Liver (tissue), 9 donors: ENCODE measurements around the gene TCP11X2. TPM values are rescaled to one million over a fixed set of nuclear protein-coding genes. Genes with fewer than 3 reads are reported as not detected.
"Not testable (repeated sequence)": the region's sequence is repeated elsewhere in the genome, so short reads cannot be mapped to it uniquely, and the experiment has no call there.

Experiments used
- DNase-seq: peaks from one replicate; pipeline ENCODE4 v3.0.0-alpha.2; 2017; ENCODE audit warnings: low spot score
- H3K27ac ChIP-seq, 2 donors: one replicate each; pipeline ENCODE4 v1.7.0; 2013; ENCODE audit warnings: inconsistent platforms in 2 of 2, low read length in 2 of 2, control low read depth in 1 of 2, low read depth in 1 of 2, mild to moderate bottlenecking in 1 of 2
- H3K27me3 ChIP-seq, 4 donors: one replicate each; pipeline versions ENCODE4 v1.6.1 to v1.7.0; 2013; ENCODE audit warnings: low read length in 3 of 4, inconsistent platforms in 1 of 4, mild to moderate bottlenecking in 1 of 4, moderate library complexity in 1 of 4; ENCODE audit not compliant: control insufficient read depth in 4 of 4, insufficient read depth in 4 of 4
- H3K36me3 ChIP-seq, 4 donors: one replicate each; pipeline versions ENCODE4 v1.6.1 to v1.7.0; 2013; ENCODE audit warnings: low read length in 3 of 4, mild to moderate bottlenecking in 3 of 4, low read depth in 1 of 4, moderate library complexity in 1 of 4; ENCODE audit not compliant: control insufficient read depth in 4 of 4, insufficient read depth in 3 of 4
- H3K4me1 ChIP-seq, 4 donors: one replicate each; pipeline versions ENCODE4 v1.6.1 to v1.7.0; 2013; ENCODE audit warnings: low read length in 3 of 4, mild to moderate bottlenecking in 3 of 4, moderate library complexity in 1 of 4; ENCODE audit not compliant: control insufficient read depth in 4 of 4, insufficient read depth in 4 of 4
- H3K4me3 ChIP-seq, 3 donors: one replicate each; pipeline versions ENCODE4 v1.6.1 to v1.7.0; 2013; ENCODE audit warnings: low read length in 3 of 3, control low read depth in 1 of 3, low read depth in 1 of 3, mild to moderate bottlenecking in 1 of 3
- H3K9ac ChIP-seq, 2 donors: one replicate each; pipeline ENCODE4 v1.7.0; 2013; ENCODE audit warnings: low read length in 2 of 2, mild to moderate bottlenecking in 2 of 2, moderate library complexity in 2 of 2, control low read depth in 1 of 2, low read depth in 1 of 2
- H3K9me3 ChIP-seq, 4 donors: one replicate each; pipeline versions ENCODE4 v1.6.1 to v1.7.0; 2013; ENCODE audit warnings: low read length in 3 of 4; ENCODE audit not compliant: control insufficient read depth in 4 of 4
- EGR1 ChIP-seq, 2 donors: IDR thresholded peaks; 2 replicates each; pipeline ENCODE4 v1.6.1; 2016 to 2018; ENCODE audit warnings: antibody characterized with exemption in 2 of 2, low read depth in 2 of 2
- FOXA1 ChIP-seq: IDR thresholded peaks from 2 replicates; pipeline ENCODE4 v1.6.1; 2016; ENCODE audit warnings: antibody characterized with exemption
- FOXA2 ChIP-seq: IDR thresholded peaks from 2 replicates; pipeline ENCODE4 v1.6.1; 2016; ENCODE audit warnings: antibody characterized with exemption
- GABPA ChIP-seq, 2 donors: IDR thresholded peaks in 1 of 2; conservative IDR thresholded peaks in 1 of 2; 2 replicates each; pipeline ENCODE4 v1.6.1; 2016; ENCODE audit warnings: antibody characterized with exemption in 2 of 2, mild to moderate bottlenecking in 1 of 2, moderate library complexity in 1 of 2
- HNF4G ChIP-seq: IDR thresholded peaks from 2 replicates; pipeline ENCODE4 v1.6.1; 2016; ENCODE audit warnings: antibody characterized with exemption
- JUND ChIP-seq, 2 donors: IDR thresholded peaks; 2 replicates each; pipeline ENCODE4 v1.6.1; 2016; ENCODE audit warnings: antibody characterized with exemption in 2 of 2
- NR2F2 ChIP-seq: IDR thresholded peaks from 2 replicates; pipeline ENCODE4 v1.6.1; 2016; ENCODE audit warnings: antibody characterized with exemption
- RAD21 ChIP-seq, 2 donors: IDR thresholded peaks; 2 replicates each; pipeline ENCODE4 v1.6.1; 2016; ENCODE audit warnings: antibody characterized with exemption in 2 of 2, mild to moderate bottlenecking in 2 of 2
- RXRA ChIP-seq, 2 donors: IDR thresholded peaks; 2 replicates each; pipeline ENCODE4 v1.6.1; 2017 to 2018; ENCODE audit warnings: antibody characterized with exemption in 2 of 2, mild to moderate bottlenecking in 1 of 2
- TAF1 ChIP-seq: conservative IDR thresholded peaks from 2 replicates; pipeline ENCODE4 v1.6.1; 2016; ENCODE audit warnings: antibody characterized with exemption, mild to moderate bottlenecking
- YY1 ChIP-seq: IDR thresholded peaks from 2 replicates; pipeline ENCODE4 v1.6.1; 2016; ENCODE audit warnings: antibody characterized with exemption, mild to moderate bottlenecking
- WGBS: extraction: QIAGEN DNeasy Blood & Tissue Kit; methylation state at CpG from one replicate; pipeline ENCODE4 v1.1.7; 2013; 5-methylcytosine and 5-hydroxymethylcytosine counted together
- polyA plus RNA-seq, 2 donors: library from polyadenylated mRNA; stranded (reverse) in 1 of 2; unstranded in 1 of 2; fragments of 200-250 nt in 1 of 2; fragments of >200 nt in 1 of 2; fragmentation: Nextera tagmentation in 1 of 2; extraction: Ambion mirVana in 1 of 2; gene quantifications; one replicate each; pipeline versions ENCODE4 v1.2.1 to v1.2.3, GENCODE V29; 2013 to 2015
- total RNA-seq, 2 donors: library from RNA; depleted of rRNA; stranded (reverse); fragments of >200 nt; gene quantifications; one replicate each; pipeline ENCODE4 v1.2.3, GENCODE V29; 2014
- TF ChIP-seq, protein P1 (sequence below): IDR thresholded peaks from 2 replicates; pipeline ENCODE4 v1.6.1; 2016; ENCODE audit warnings: antibody characterized with exemption
- TF ChIP-seq, protein P2 (sequence below): IDR thresholded peaks from 2 replicates; pipeline ENCODE4 v1.6.1; 2016; ENCODE audit warnings: antibody characterized with exemption
- TF ChIP-seq, protein P3 (sequence below): IDR thresholded peaks from 2 replicates; pipeline ENCODE4 v1.6.1; 2016; ENCODE audit warnings: antibody characterized with exemption, mild to moderate bottlenecking
- donor health status: healthy.
- donor health status: healthy.
- donor health status: healthy.
- donor health status: healthy.
- donor health status: healthy.

TCP11X2 gene
- total and polyA plus RNA-seq, 4 donors: not detected

DNA sequence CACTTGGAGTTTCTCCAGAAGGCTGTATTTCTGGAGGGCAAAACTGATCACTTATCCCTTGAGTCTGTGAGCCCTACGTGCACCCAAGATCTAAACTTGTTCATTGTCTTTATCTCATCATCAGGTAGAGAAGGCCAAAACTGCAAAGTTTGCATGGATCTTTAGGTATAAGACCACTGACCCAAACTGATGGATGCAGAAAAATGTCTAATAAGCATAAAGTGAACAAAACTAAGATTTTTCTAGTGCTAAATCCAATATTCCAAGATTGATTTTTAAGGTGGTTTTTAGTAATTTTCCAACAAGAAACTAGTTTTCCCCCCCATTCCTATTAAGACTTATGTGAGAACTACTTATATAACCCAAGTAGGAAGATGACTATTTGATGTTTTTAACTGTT, 42.9 kb upstream of the TCP11X2 start:
- H3K27ac ChIP-seq: no peak overlapping the region
- H3K9me3 ChIP-seq: no peaks in the 10 kb centered on the region
- no peak overlapping the region for H3K4me3 ChIP-seq
- DNase-seq: no peak
- H3K36me3 ChIP-seq: no peaks in the 10 kb centered on the region
- peaks cover 0 to 9% (median 0%) of the 10 kb centered on the region in 4 donors for H3K27me3 ChIP-seq
- peaks cover 3 to 8% (median 4%) of the 10 kb centered on the region in 4 donors for H3K4me1 ChIP-seq
- 93% methylated on average over 1 of the region's 1 CpG for WGBS
- no peak for TF ChIP-seq FOXA2
- TF ChIP-seq FOXA1: no peak
- no peak for TF ChIP-seq JUND (IDR thresholded peaks at IDR 0.05)
- no peak for TF ChIP-seq YY1
- no peak for TF ChIP-seq RXRA (IDR thresholded peaks at IDR 0.05)
- no peak for TF ChIP-seq HNF4G
- TF ChIP-seq EGR1 (IDR thresholded peaks at IDR 0.05; ENCODE audit: low read depth in 2 of 2): no peak
- no peak for TF ChIP-seq GABPA (IDR thresholded peaks at IDR 0.05 in 1 of 2, conservative IDR thresholded peaks at IDR 0.05 in 1 of 2)
- TF ChIP-seq RAD21 (IDR thresholded peaks at IDR 0.05): no peak
- H3K9ac ChIP-seq: no peak overlapping the region

DNA sequence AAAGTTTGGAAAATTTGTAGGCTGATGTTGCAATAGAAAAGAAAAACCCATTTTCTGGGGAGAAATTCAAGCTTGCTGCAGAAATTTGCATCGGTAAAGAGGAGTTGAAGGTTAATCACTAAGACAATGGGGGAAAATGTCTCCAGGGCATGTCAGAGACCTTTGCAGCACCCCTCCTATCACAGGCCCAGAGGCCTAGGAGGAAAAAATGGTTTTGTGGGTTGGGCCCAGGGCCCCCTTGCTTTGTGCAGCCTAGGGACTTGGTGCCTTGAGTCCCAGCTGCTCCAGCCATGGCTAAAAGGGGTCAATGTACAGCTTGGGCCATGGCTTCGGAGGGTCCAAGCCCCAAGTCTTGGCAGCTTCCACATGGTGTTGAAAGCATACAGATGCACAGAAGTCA, 27.1 kb upstream of the TCP11X2 start:
- DNase-seq: no peak
- no peaks in the 10 kb centered on the region for H3K27me3 ChIP-seq

DNA sequence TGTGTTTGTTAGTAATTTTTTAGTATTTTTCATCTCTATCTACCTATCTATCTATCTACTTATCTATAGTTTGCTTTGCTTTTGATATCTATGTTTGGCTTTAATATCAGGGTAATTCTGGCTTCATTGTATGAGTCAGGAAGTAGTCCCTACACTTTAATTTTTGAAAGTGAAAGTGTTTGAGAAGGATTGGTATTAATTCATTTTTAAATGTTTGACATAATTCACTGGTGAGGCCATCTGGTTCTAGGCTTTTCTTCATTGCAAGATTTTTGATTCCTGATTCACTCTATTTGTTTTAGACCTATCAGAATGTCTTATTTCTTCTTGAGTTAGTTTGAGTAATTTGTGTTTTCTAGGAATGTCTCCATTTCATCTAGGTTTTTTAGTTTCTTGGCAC, 20.2 kb upstream of the TCP11X2 start:
- no peaks in the 10 kb centered on the region for H3K4me1 ChIP-seq
- H3K4me3 ChIP-seq: no peak overlapping the region
- no peak for TF ChIP-seq TAF1
- no peak for TF ChIP-seq FOXA1
- TF ChIP-seq, protein P1, sequence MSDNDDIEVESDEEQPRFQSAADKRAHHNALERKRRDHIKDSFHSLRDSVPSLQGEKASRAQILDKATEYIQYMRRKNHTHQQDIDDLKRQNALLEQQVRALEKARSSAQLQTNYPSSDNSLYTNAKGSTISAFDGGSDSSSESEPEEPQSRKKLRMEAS: no peak
- no peak for TF ChIP-seq EGR1 (IDR thresholded peaks at IDR 0.05; ENCODE audit: low read depth in 2 of 2)
- TF ChIP-seq GABPA (IDR thresholded peaks at IDR 0.05 in 1 of 2, conservative IDR thresholded peaks at IDR 0.05 in 1 of 2): no peak
- TF ChIP-seq, protein P2, sequence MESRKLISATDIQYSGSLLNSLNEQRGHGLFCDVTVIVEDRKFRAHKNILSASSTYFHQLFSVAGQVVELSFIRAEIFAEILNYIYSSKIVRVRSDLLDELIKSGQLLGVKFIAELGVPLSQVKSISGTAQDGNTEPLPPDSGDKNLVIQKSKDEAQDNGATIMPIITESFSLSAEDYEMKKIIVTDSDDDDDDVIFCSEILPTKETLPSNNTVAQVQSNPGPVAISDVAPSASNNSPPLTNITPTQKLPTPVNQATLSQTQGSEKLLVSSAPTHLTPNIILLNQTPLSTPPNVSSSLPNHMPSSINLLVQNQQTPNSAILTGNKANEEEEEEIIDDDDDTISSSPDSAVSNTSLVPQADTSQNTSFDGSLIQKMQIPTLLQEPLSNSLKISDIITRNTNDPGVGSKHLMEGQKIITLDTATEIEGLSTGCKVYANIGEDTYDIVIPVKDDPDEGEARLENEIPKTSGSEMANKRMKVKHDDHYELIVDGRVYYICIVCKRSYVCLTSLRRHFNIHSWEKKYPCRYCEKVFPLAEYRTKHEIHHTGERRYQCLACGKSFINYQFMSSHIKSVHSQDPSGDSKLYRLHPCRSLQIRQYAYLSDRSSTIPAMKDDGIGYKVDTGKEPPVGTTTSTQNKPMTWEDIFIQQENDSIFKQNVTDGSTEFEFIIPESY: no peak
- TF ChIP-seq, protein P3, sequence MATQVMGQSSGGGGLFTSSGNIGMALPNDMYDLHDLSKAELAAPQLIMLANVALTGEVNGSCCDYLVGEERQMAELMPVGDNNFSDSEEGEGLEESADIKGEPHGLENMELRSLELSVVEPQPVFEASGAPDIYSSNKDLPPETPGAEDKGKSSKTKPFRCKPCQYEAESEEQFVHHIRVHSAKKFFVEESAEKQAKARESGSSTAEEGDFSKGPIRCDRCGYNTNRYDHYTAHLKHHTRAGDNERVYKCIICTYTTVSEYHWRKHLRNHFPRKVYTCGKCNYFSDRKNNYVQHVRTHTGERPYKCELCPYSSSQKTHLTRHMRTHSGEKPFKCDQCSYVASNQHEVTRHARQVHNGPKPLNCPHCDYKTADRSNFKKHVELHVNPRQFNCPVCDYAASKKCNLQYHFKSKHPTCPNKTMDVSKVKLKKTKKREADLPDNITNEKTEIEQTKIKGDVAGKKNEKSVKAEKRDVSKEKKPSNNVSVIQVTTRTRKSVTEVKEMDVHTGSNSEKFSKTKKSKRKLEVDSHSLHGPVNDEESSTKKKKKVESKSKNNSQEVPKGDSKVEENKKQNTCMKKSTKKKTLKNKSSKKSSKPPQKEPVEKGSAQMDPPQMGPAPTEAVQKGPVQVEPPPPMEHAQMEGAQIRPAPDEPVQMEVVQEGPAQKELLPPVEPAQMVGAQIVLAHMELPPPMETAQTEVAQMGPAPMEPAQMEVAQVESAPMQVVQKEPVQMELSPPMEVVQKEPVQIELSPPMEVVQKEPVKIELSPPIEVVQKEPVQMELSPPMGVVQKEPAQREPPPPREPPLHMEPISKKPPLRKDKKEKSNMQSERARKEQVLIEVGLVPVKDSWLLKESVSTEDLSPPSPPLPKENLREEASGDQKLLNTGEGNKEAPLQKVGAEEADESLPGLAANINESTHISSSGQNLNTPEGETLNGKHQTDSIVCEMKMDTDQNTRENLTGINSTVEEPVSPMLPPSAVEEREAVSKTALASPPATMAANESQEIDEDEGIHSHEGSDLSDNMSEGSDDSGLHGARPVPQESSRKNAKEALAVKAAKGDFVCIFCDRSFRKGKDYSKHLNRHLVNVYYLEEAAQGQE: no peak
- no peak overlapping the region for H3K27ac ChIP-seq
- H3K9ac ChIP-seq: no peak overlapping the region
- no peaks in the 10 kb centered on the region for H3K36me3 ChIP-seq
- peaks cover 0 to 3% (median 0%) of the 10 kb centered on the region in 4 donors for H3K9me3 ChIP-seq
- no peak for DNase-seq
- no peaks in the 10 kb centered on the region for H3K27me3 ChIP-seq

More for the DNA sequence above, 27.1 kb upstream of the TCP11X2 start:
- H3K36me3 ChIP-seq: no peaks in the 10 kb centered on the region
- H3K9me3 ChIP-seq: no peaks in the 10 kb centered on the region
- no peak overlapping the region for H3K9ac ChIP-seq
- no peaks in the 10 kb centered on the region for H3K4me1 ChIP-seq
- 94% methylated on average over 2 of the region's 2 CpGs for WGBS
- TF ChIP-seq YY1: no peak
- no peak for TF ChIP-seq HNF4G
- no peak for TF ChIP-seq JUND (IDR thresholded peaks at IDR 0.05)
- TF ChIP-seq RXRA (IDR thresholded peaks at IDR 0.05): no peak
- no peak for TF ChIP-seq FOXA1
- TF ChIP-seq NR2F2: no peak
- H3K4me3 ChIP-seq: no peak overlapping the region
- no peak overlapping the region for H3K27ac ChIP-seq

DNA sequence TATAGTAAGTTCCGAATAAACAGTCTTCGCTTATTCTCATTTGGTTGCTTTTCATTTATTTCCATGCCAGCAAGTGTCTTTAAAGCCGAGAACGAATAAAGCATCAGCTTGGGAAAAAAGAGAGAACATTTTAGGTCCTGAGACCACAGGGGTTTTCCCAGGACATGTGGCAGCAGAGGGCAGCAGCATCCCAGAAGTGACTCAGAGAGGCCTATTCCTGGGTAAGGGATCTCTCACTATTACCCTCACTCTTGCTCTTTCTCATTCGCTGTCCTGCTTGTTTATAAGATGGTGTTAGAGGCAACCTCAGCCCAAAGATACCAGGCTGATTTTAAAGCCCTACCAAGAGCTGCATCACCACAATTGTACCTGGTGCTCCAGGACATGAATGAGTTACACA, 7.2 kb upstream of the TCP11X2 start:
- H3K27me3 ChIP-seq, H3K9me3 ChIP-seq, DNase-seq, H3K27ac ChIP-seq, H3K9ac ChIP-seq, H3K4me3 ChIP-seq, H3K36me3 ChIP-seq, H3K4me1 ChIP-seq: not testable (repeated sequence)
- 42% methylated on average over 2 of the region's 5 CpGs for WGBS

DNA sequence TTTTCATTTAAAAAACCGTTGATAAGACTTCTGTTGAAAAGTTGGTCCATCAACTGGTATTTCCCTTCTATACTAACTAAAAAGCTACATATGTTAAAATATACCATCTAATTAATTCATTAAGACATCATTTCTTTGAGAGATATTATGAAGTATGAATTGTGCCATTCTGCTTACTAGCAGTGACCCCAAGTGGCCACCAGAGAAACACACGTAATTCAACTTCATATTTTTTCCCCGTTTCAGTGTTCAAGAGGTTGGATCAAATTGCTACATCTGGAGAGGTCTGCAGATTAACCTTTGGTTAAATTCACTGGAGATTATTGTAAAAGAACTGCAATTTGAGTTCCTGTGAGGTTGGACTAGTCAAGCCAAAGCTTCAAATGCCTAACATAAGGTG, 1.4 kb downstream of the TCP11X2 start:
- H3K36me3 ChIP-seq, H3K27ac ChIP-seq, H3K9ac ChIP-seq, H3K4me1 ChIP-seq, DNase-seq, H3K27me3 ChIP-seq, H3K9me3 ChIP-seq, H3K4me3 ChIP-seq: not testable (repeated sequence)
- WGBS: no CpG with 5 or more reads among the region's 3 CpGs
